ENCODE data around the gene CAMK2G. TPM values are rescaled to one million over a fixed set of nuclear protein-coding genes. Genes with fewer than 3 reads are reported as not detected.

Gene CAMK2G
- total RNA-seq, 1 donor from 2014 or later: 31.1 TPM

GRCh38 chr10:73773152-73773879 is 101.0 kb downstream of the CAMK2G start:
- no peak for DNase-seq (ENCODE audit: low read depth, low spot score)

GRCh38 chr10:73772281-73773151 is 101.8 kb downstream of the CAMK2G start:
- no peak for DNase-seq (ENCODE audit: low read depth, low spot score)

GRCh38 chr10:73771722-73772280 is 102.6 kb downstream of the CAMK2G start:
- DNase-seq (ENCODE audit: low read depth, low spot score): no peak

GRCh38 chr10:73769396-73769795 is 105.0 kb downstream of the CAMK2G start:
- DNase-seq (ENCODE audit: low read depth, low spot score): no peak

- DNase-seq (ENCODE audit: low read depth, low spot score): no peak
Measured at GRCh38 chr10:73768881-73769280, 105.5 kb downstream of the CAMK2G start.

GRCh38 chr10:73765066-73765465 is 109.3 kb downstream of the CAMK2G start:
- no peak for DNase-seq (ENCODE audit: low read depth, low spot score)

GRCh38 chr10:73763343-73763742 is 111.0 kb downstream of the CAMK2G start:
- DNase-seq (ENCODE audit: low read depth, low spot score): no peak

GRCh38 chr10:73762915-73763314 is 111.4 kb downstream of the CAMK2G start:
- no peak for DNase-seq (ENCODE audit: low read depth, low spot score)

Other genes with a start within 250 kb of the CAMK2G start
- gene MYOZ1, start 233.1 kb downstream of the CAMK2G start, total RNA-seq: not detected in 2 replicates
- not detected in 2 replicates for gene SYNPO2L, start 218.5 kb downstream of the CAMK2G start, total RNA-seq
- 1.1 and 1.8 TPM in 2 replicates for gene AGAP5, start 176.4 kb downstream of the CAMK2G start, total RNA-seq
- gene SEC24C, start 130.2 kb downstream of the CAMK2G start, total RNA-seq: 72.5 and 73.7 TPM in 2 replicates
- gene CHCHD1, start 92.5 kb downstream of the CAMK2G start, total RNA-seq: 30.9 and 31.3 TPM in 2 replicates
- gene ZSWIM8, start 88.9 kb downstream of the CAMK2G start, total RNA-seq: 31.5 and 39.8 TPM in 2 replicates
- gene NDST2, start 63.0 kb downstream of the CAMK2G start, total RNA-seq: 12.9 and 17.4 TPM in 2 replicates
- gene PLAU, start 36.6 kb upstream of the CAMK2G start, total RNA-seq: 25.9 and 29.0 TPM in 2 replicates
- 169 and 184 TPM in 2 replicates for gene VCL, start 123.6 kb upstream of the CAMK2G start, total RNA-seq